A549 (cell line): Measurements from ENCODE around the gene STXBP4.
A peak's percentile ranks its signal among the peaks of the same experiment; 100 is the strongest.

ENCODE experiments used
- BHLHE40 ChIP-seq: IDR thresholded peaks from 2 replicates; pipeline ENCODE4 v1.6.1; 2012; ENCODE audit warnings: low read depth, low read length, inconsistent platforms
- MAFK ChIP-seq: fragments of 450-650 bp; IDR thresholded peaks from 2 replicates; pipeline ENCODE4 v1.6.1; 2014; ENCODE audit not compliant: partially characterized antibody
- MAZ ChIP-seq: fragments of 150-350 bp; IDR thresholded peaks from 2 replicates; pipeline ENCODE4 v1.6.1; 2014; ENCODE audit warnings: antibody characterized with exemption, low read depth, low read length, borderline replicate concordance
- POLR2A ChIP-seq: IDR thresholded peaks from 2 replicates; pipeline ENCODE4 v1.6.1; 2012; ENCODE audit warnings: mild to moderate bottlenecking, low read length
- RARB ChIP-seq: fragments of 250-450 bp; sonication (Bioruptor Pico); IDR thresholded peaks from 2 replicates; pipeline ENCODE4 v1.8.0; 2021; ENCODE audit warnings: mild to moderate bottlenecking, moderate library complexity
- RFX5 ChIP-seq: fragments of 450-650 bp; IDR thresholded peaks from 2 replicates; pipeline ENCODE4 v1.7.1; 2014; ENCODE audit warnings: antibody characterized with exemption, mild to moderate bottlenecking, moderate library complexity
- TF ChIP-seq, protein P1 (sequence below): fragments of 250-450 bp; sonication (Bioruptor Pico); IDR thresholded peaks from 2 replicates; pipeline ENCODE4 v1.5.0; 2021; ENCODE audit warnings: mild to moderate bottlenecking, moderate library complexity, borderline replicate concordance
- TF ChIP-seq, protein P2 (sequence below): fragments of 200-600 bp; sonication (generic); IDR thresholded peaks from 2 replicates; pipeline ENCODE4 v1.6.1; 2016; ENCODE audit warnings: antibody characterized with exemption, mild to moderate bottlenecking, moderate library complexity
- TF ChIP-seq, protein P3 (sequence below): fragments of >200 bp; sonication (Bioruptor Twin); formaldehyde crosslinking; IDR thresholded peaks from 3 replicates; pipeline ENCODE4 v1.5.1; 2016
- TF ChIP-seq, protein P4 (sequence below): IDR thresholded peaks from 2 replicates; pipeline ENCODE4 v1.6.1; 2012

DNA sequence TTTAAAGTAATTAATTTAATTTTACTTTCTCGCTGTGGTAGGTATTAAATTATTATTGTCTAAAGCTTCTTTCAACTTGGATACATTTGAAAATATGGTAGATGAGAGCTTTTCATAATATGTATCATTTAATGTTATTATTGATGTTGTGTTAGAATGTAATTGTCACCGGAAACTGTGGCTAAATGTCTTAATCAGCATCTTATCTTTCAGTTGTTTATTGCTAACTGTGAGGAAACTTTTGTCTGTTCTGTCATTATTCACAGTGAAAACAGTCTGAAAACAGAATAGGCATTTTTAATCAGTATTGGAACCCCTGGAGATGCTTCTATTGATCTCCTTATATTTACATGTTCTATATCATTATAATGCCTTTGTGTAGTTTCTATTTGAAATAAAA is 120.7 kb downstream of the STXBP4 start:
- TF ChIP-seq, protein P1, sequence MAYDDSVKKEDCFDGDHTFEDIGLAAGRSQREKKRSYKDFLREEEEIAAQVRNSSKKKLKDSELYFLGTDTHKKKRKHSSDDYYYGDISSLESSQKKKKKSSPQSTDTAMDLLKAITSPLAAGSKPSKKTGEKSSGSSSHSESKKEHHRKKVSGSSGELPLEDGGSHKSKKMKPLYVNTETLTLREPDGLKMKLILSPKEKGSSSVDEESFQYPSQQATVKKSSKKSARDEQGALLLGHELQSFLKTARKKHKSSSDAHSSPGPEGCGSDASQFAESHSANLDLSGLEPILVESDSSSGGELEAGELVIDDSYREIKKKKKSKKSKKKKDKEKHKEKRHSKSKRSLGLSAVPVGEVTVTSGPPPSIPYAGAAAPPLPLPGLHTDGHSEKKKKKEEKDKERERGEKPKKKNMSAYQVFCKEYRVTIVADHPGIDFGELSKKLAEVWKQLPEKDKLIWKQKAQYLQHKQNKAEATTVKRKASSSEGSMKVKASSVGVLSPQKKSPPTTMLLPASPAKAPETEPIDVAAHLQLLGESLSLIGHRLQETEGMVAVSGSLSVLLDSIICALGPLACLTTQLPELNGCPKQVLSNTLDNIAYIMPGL (CRISPR knock-in tag): no peak
- TF ChIP-seq, protein P2, sequence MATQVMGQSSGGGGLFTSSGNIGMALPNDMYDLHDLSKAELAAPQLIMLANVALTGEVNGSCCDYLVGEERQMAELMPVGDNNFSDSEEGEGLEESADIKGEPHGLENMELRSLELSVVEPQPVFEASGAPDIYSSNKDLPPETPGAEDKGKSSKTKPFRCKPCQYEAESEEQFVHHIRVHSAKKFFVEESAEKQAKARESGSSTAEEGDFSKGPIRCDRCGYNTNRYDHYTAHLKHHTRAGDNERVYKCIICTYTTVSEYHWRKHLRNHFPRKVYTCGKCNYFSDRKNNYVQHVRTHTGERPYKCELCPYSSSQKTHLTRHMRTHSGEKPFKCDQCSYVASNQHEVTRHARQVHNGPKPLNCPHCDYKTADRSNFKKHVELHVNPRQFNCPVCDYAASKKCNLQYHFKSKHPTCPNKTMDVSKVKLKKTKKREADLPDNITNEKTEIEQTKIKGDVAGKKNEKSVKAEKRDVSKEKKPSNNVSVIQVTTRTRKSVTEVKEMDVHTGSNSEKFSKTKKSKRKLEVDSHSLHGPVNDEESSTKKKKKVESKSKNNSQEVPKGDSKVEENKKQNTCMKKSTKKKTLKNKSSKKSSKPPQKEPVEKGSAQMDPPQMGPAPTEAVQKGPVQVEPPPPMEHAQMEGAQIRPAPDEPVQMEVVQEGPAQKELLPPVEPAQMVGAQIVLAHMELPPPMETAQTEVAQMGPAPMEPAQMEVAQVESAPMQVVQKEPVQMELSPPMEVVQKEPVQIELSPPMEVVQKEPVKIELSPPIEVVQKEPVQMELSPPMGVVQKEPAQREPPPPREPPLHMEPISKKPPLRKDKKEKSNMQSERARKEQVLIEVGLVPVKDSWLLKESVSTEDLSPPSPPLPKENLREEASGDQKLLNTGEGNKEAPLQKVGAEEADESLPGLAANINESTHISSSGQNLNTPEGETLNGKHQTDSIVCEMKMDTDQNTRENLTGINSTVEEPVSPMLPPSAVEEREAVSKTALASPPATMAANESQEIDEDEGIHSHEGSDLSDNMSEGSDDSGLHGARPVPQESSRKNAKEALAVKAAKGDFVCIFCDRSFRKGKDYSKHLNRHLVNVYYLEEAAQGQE: no peak
- TF ChIP-seq MAFK (peak; percentile 34), MAZ (no peak), RFX5 (no peak), RARB (no peak), POLR2A (no peak), BHLHE40 (no peak)
- TF ChIP-seq, protein P3, sequence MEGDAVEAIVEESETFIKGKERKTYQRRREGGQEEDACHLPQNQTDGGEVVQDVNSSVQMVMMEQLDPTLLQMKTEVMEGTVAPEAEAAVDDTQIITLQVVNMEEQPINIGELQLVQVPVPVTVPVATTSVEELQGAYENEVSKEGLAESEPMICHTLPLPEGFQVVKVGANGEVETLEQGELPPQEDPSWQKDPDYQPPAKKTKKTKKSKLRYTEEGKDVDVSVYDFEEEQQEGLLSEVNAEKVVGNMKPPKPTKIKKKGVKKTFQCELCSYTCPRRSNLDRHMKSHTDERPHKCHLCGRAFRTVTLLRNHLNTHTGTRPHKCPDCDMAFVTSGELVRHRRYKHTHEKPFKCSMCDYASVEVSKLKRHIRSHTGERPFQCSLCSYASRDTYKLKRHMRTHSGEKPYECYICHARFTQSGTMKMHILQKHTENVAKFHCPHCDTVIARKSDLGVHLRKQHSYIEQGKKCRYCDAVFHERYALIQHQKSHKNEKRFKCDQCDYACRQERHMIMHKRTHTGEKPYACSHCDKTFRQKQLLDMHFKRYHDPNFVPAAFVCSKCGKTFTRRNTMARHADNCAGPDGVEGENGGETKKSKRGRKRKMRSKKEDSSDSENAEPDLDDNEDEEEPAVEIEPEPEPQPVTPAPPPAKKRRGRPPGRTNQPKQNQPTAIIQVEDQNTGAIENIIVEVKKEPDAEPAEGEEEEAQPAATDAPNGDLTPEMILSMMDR: no peak
- TF ChIP-seq, protein P4, sequence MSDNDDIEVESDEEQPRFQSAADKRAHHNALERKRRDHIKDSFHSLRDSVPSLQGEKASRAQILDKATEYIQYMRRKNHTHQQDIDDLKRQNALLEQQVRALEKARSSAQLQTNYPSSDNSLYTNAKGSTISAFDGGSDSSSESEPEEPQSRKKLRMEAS: no peak
